GM23338 (cell line): ENCODE data around the gene CYP3A5. TPM values are rescaled to one million over a fixed set of nuclear protein-coding genes. Genes with fewer than 3 reads are reported as not detected.
"Not testable (repeated sequence)": the region's sequence is repeated elsewhere in the genome, so short reads cannot be mapped to it uniquely, and the experiment has no call there.

ENCODE experiments used
- ATAC-seq: fragments of 200-7000 bp; cut with Tn5 transposase; 3 replicates; pipeline ENCODE4 v1.9.1; 2020
- DNase-seq: peaks from one replicate; pipeline ENCODE4 v3.0.0-alpha.2; 2015; ENCODE audit warnings: low spot score
- H2AFZ ChIP-seq: fragments of 200-600 bp; sonication (generic); 2 replicates; pipeline ENCODE4 v1.8.0; 2016; ENCODE audit warnings: antibody characterized with exemption, mild to moderate bottlenecking, moderate library complexity
- H3F3A ChIP-seq: fragments of 200-600 bp; sonication (generic); replicated peaks from 2 replicates; pipeline ENCODE4 v1.8.0; 2017; ENCODE audit warnings: antibody characterized with exemption, mixed run types, low read depth
- H3K27ac ChIP-seq: fragments of 200-600 bp; sonication (generic); 2 replicates; pipeline ENCODE4 v1.6.1; 2016; ENCODE audit warnings: low read depth
- H3K27me3 ChIP-seq: fragments of 200-600 bp; sonication (generic); 2 replicates; pipeline ENCODE4 v1.8.0; 2016; ENCODE audit warnings: mild to moderate bottlenecking, mixed run types, moderate library complexity; ENCODE audit not compliant: insufficient read depth
- H3K36me3 ChIP-seq: fragments of 200-600 bp; sonication (generic); 2 replicates; pipeline ENCODE4 v1.8.0; 2016; ENCODE audit warnings: mild to moderate bottlenecking; ENCODE audit not compliant: insufficient read depth
- H3K4me1 ChIP-seq: fragments of 200-600 bp; sonication (generic); 2 replicates; pipeline ENCODE4 v1.8.0; 2016; ENCODE audit warnings: mild to moderate bottlenecking, moderate library complexity; ENCODE audit not compliant: insufficient read depth
- H3K4me2 ChIP-seq: fragments of 200-600 bp; sonication (generic); 2 replicates; pipeline ENCODE4 v1.7.1; 2017; ENCODE audit warnings: mixed run types
- H3K4me3 ChIP-seq: fragments of 200-600 bp; sonication (generic); 2 replicates; pipeline ENCODE4 v1.6.1; 2016; ENCODE audit warnings: mixed run types
- H3K79me2 ChIP-seq: fragments of 200-600 bp; sonication (generic); replicated peaks from 2 replicates; pipeline ENCODE4 v1.8.0; 2017; ENCODE audit warnings: mild to moderate bottlenecking; ENCODE audit not compliant: insufficient read depth
- H3K9me2 ChIP-seq: fragments of 200-600 bp; sonication (generic); 2 replicates; pipeline ENCODE4 v1.8.0; 2017; ENCODE audit not compliant: insufficient read depth
- H4K20me1 ChIP-seq: fragments of 200-600 bp; sonication (generic); replicated peaks from 2 replicates; pipeline ENCODE4 v1.8.0; 2017; ENCODE audit warnings: mild to moderate bottlenecking; ENCODE audit not compliant: insufficient read depth
- H3K27ac Mint-ChIP-seq: 2 replicates; pipeline ENCODE4 v1.8.0; 2020; ENCODE audit warnings: inconsistent platforms, mild to moderate bottlenecking, moderate library complexity, mixed read lengths
- H3K27me3 Mint-ChIP-seq: 3 replicates; pipeline ENCODE4 v1.8.0; 2022; ENCODE audit warnings: low read depth, mild to moderate bottlenecking, moderate library complexity, mixed read lengths, inconsistent platforms; ENCODE audit not compliant: insufficient read depth, poor library complexity
- H3K36me3 Mint-ChIP-seq: 3 replicates; pipeline ENCODE4 v1.8.0; 2021; ENCODE audit warnings: low read depth, mild to moderate bottlenecking, inconsistent platforms, moderate library complexity, mixed read lengths
- H3K4me1 Mint-ChIP-seq: 3 replicates; pipeline ENCODE4 v1.8.0; 2020; ENCODE audit warnings: mild to moderate bottlenecking, inconsistent platforms, mixed read lengths
- H3K4me3 Mint-ChIP-seq: 3 replicates; pipeline ENCODE4 v1.8.0; 2021; ENCODE audit warnings: moderate library complexity, mild to moderate bottlenecking, inconsistent platforms, mixed read lengths
- H3K9me3 Mint-ChIP-seq: 3 replicates; pipeline ENCODE4 v1.8.0; 2020; ENCODE audit warnings: moderate library complexity, mild to moderate bottlenecking, inconsistent platforms, mixed read lengths
- CREB1 ChIP-seq: fragments of 250-450 bp; sonication (Bioruptor Pico); IDR thresholded peaks from 2 replicates; pipeline ENCODE4 v1.5.0; 2020; ENCODE audit warnings: low read depth, mild to moderate bottlenecking, moderate library complexity
- EZH2 ChIP-seq: fragments of 200-600 bp; sonication (generic); IDR thresholded peaks from one replicate; pipeline ENCODE4 v1.8.0; 2017; ENCODE audit warnings: antibody characterized with exemption, mild to moderate bottlenecking, low read depth; ENCODE audit not compliant: unreplicated experiment
- EZH2phosphoT487 ChIP-seq: fragments of 200-600 bp; sonication (generic); IDR thresholded peaks from one replicate; pipeline ENCODE4 v1.8.1; 2018; ENCODE audit warnings: antibody characterized with exemption; ENCODE audit not compliant: unreplicated experiment
- JUNB ChIP-seq: IDR thresholded peaks from one replicate; pipeline ENCODE4 v1.6.1; 2016; ENCODE audit warnings: antibody characterized with exemption; ENCODE audit not compliant: unreplicated experiment
- NANOG ChIP-seq: IDR thresholded peaks from 2 replicates; pipeline ENCODE4 v1.6.1; 2016; ENCODE audit warnings: antibody characterized with exemption, borderline replicate concordance
- POLR2AphosphoS5 ChIP-seq: IDR thresholded peaks from 2 replicates; pipeline ENCODE4 v1.6.1; 2016; ENCODE audit warnings: antibody characterized with exemption, low read depth
- STAT1 ChIP-seq: IDR thresholded peaks from one replicate; pipeline ENCODE4 v1.6.1; 2016; ENCODE audit warnings: antibody characterized with exemption; ENCODE audit not compliant: unreplicated experiment
- ZNF114 ChIP-seq: fragments of 250-450 bp; sonication (Bioruptor Pico); IDR thresholded peaks from 2 replicates; pipeline ENCODE4 v1.5.0; 2020; ENCODE audit warnings: mild to moderate bottlenecking, moderate library complexity
- ZNF331 ChIP-seq: fragments of 250-450 bp; sonication (Bioruptor Pico); IDR thresholded peaks from 2 replicates; pipeline ENCODE4 v1.5.0; 2020; ENCODE audit warnings: low read depth, mild to moderate bottlenecking, moderate library complexity
- polyA plus RNA-seq: library from polyadenylated mRNA; unstranded; fragments of >200 nt; fragmentation: Nextera tagmentation; extraction: Ambion mirVana; gene quantifications from 2 replicates; pipeline ENCODE4 v1.2.1, GENCODE V29; 2016
- total RNA-seq: library from RNA; depleted of rRNA; stranded (reverse); fragments of >200 nt; shearing (Covaris generic); gene quantifications from 2 replicates; pipeline ENCODE4 v1.2.3, GENCODE V29; 2014
- TF ChIP-seq, protein P1 (sequence below), 2 experiments: fragments of 200-600 bp in 1 of 2; sonication (generic) in 1 of 2; conservative IDR thresholded peaks; 2 replicates each; pipeline versions ENCODE4 v1.5.1 to v1.6.1; 2016 to 2017; ENCODE audit warnings: antibody characterized with exemption in 2 of 2, low read depth in 2 of 2, mild to moderate bottlenecking in 2 of 2, moderate library complexity in 1 of 2
- TF ChIP-seq, protein P2 (sequence below): IDR thresholded peaks from 2 replicates; pipeline ENCODE4 v1.6.1; 2016; ENCODE audit warnings: antibody characterized with exemption
- TF ChIP-seq, protein P3 (sequence below): IDR thresholded peaks from one replicate; pipeline ENCODE4 v1.6.1; 2018; ENCODE audit warnings: antibody characterized with exemption; ENCODE audit not compliant: unreplicated experiment

CYP3A5 gene
- total and polyA plus RNA-seq, 2 experiments from 2014 or later = 1.2 TPM; not detected in 1

DNA sequence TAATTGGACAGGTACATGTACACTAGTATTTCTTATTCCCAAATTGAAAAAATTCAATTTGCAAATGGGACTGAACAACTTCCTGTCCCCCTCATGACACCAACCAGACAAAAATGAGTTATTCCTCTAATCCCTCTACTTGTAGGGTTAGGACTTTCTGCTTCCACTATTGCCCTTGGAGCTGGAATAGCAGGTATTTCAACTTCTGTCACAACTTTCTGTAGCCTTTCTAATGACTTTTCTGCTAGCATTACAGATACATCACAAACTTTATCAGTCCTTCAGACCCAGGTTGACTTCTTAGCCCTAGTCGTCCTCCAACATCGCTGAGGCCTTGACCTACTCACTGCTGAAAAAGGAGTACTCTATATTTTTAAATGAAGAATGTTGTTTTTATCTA lies 48.8 kb upstream of the CYP3A5 start (continued):
- TF ChIP-seq, protein P1, sequence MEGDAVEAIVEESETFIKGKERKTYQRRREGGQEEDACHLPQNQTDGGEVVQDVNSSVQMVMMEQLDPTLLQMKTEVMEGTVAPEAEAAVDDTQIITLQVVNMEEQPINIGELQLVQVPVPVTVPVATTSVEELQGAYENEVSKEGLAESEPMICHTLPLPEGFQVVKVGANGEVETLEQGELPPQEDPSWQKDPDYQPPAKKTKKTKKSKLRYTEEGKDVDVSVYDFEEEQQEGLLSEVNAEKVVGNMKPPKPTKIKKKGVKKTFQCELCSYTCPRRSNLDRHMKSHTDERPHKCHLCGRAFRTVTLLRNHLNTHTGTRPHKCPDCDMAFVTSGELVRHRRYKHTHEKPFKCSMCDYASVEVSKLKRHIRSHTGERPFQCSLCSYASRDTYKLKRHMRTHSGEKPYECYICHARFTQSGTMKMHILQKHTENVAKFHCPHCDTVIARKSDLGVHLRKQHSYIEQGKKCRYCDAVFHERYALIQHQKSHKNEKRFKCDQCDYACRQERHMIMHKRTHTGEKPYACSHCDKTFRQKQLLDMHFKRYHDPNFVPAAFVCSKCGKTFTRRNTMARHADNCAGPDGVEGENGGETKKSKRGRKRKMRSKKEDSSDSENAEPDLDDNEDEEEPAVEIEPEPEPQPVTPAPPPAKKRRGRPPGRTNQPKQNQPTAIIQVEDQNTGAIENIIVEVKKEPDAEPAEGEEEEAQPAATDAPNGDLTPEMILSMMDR (conservative IDR thresholded peaks at IDR 0.05; ENCODE audit: low read depth in 2 of 2) = no peak
- no peak for TF ChIP-seq EZH2phosphoT487
- no peak for TF ChIP-seq POLR2AphosphoS5
- no peak for TF ChIP-seq NANOG
- TF ChIP-seq, protein P2, sequence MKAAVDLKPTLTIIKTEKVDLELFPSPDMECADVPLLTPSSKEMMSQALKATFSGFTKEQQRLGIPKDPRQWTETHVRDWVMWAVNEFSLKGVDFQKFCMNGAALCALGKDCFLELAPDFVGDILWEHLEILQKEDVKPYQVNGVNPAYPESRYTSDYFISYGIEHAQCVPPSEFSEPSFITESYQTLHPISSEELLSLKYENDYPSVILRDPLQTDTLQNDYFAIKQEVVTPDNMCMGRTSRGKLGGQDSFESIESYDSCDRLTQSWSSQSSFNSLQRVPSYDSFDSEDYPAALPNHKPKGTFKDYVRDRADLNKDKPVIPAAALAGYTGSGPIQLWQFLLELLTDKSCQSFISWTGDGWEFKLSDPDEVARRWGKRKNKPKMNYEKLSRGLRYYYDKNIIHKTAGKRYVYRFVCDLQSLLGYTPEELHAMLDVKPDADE = no peak

DNA sequence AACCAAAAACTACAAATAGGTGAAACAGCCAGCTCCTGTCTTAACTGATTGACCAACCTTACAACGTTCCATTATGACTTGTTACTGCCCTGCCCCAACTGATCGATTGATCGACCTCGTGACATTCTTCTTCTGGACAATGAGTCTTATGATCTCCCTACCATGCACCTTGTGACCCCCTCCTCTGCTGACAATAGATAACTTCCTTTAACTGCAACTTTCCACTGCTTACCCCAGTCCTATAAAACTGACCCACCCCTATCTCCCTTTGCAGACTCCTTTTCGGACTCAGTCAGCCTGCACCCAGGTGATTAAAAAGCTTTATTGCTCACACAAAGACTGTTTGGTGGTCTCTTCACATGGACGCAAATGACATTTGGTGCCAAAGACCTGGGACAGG lies 43.4 kb upstream of the CYP3A5 start:
- H3K4me1 ChIP-seq, H3K27me3 ChIP-seq, H3K4me1 Mint-ChIP-seq, ATAC-seq, DNase-seq, H3K27ac Mint-ChIP-seq, H3K36me3 ChIP-seq, H3F3A ChIP-seq, H4K20me1 ChIP-seq, H3K9me3 Mint-ChIP-seq, H3K9me2 ChIP-seq, H3K4me2 ChIP-seq, H3K79me2 ChIP-seq, H2AFZ ChIP-seq, H3K27ac ChIP-seq, H3K4me3 ChIP-seq, H3K36me3 Mint-ChIP-seq, H3K4me3 Mint-ChIP-seq, H3K27me3 Mint-ChIP-seq: not testable (repeated sequence)

DNA sequence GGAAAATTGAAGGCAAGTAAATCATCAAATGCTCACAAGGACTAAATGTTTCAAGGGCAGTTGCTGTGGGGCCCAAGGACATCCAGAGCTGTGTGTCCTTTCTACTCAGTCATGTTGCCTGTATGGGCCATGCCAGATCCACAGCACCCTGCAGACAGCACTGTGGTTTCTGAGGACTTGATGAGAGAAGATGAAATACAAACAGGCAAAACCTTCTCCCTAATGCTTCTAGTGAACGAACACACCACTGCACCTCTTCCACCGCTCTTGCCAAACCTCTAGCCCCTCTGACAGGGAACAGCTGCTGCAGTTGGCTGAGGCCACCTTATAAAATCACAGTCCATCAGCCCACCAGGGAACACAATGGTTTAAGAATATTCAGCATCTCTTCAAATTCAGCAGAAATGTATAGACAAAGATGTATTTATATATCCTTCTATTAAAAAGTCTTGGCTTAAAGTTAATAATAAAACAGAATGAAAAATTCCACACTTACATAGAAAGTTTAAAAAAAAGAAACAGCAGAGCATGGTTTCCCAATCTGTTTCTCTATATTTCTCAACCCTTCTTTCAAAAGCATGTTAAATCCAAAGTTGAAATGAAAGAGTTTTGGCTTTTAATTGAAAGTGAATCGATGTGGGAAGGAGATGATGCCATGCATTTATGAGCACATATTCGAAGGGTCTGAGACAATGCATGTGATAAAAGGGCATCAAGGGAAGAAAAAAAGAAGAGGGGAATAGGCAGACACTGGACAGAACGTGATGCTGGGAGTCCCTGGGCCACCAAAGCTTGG lies 41.2 kb upstream of the CYP3A5 start:
- no peak overlapping the region for H3K4me3 Mint-ChIP-seq
- Histone ChIP-seq H3K27me3 (no peaks in the 10 kb centered on the region), H3F3A (no peaks in the 10 kb centered on the region), H4K20me1 (no peaks in the 10 kb centered on the region), H2AFZ (no peak overlapping the region), H3K36me3 (no peaks in the 10 kb centered on the region), H3K79me2 (no peaks in the 10 kb centered on the region), H3K9me2 (no peaks in the 10 kb centered on the region; the same call in 1 of the 2 replicates), H3K27ac (no peak overlapping the region), H3K4me1 (no peaks in the 10 kb centered on the region), H3K4me2 (no peak overlapping the region), H3K4me3 (no peak overlapping the region)
- no peak for DNase-seq
- no peaks in the 10 kb centered on the region for H3K36me3 Mint-ChIP-seq
- H3K4me1 Mint-ChIP-seq = no peaks in the 10 kb centered on the region
- no peak for ATAC-seq
- H3K27ac Mint-ChIP-seq = no peak overlapping the region
- no peaks in the 10 kb centered on the region; the same call in 2 of the 3 replicates for H3K9me3 Mint-ChIP-seq
- H3K27me3 Mint-ChIP-seq = no peaks in the 10 kb centered on the region
- no peak for TF ChIP-seq EZH2
- TF ChIP-seq JUNB = no peak
- TF ChIP-seq EZH2phosphoT487 = no peak
- TF ChIP-seq ZNF331 (CRISPR knock-in tag) = no peak
- no peak for TF ChIP-seq ZNF114 (CRISPR knock-in tag)
- TF ChIP-seq, protein P1 (conservative IDR thresholded peaks at IDR 0.05; ENCODE audit: low read depth in 2 of 2) = no peak
- TF ChIP-seq POLR2AphosphoS5 = no peak
- TF ChIP-seq, protein P2 = no peak
- no peak for TF ChIP-seq STAT1
- no peak for TF ChIP-seq CREB1 (CRISPR knock-in tag)
- TF ChIP-seq, protein P3, sequence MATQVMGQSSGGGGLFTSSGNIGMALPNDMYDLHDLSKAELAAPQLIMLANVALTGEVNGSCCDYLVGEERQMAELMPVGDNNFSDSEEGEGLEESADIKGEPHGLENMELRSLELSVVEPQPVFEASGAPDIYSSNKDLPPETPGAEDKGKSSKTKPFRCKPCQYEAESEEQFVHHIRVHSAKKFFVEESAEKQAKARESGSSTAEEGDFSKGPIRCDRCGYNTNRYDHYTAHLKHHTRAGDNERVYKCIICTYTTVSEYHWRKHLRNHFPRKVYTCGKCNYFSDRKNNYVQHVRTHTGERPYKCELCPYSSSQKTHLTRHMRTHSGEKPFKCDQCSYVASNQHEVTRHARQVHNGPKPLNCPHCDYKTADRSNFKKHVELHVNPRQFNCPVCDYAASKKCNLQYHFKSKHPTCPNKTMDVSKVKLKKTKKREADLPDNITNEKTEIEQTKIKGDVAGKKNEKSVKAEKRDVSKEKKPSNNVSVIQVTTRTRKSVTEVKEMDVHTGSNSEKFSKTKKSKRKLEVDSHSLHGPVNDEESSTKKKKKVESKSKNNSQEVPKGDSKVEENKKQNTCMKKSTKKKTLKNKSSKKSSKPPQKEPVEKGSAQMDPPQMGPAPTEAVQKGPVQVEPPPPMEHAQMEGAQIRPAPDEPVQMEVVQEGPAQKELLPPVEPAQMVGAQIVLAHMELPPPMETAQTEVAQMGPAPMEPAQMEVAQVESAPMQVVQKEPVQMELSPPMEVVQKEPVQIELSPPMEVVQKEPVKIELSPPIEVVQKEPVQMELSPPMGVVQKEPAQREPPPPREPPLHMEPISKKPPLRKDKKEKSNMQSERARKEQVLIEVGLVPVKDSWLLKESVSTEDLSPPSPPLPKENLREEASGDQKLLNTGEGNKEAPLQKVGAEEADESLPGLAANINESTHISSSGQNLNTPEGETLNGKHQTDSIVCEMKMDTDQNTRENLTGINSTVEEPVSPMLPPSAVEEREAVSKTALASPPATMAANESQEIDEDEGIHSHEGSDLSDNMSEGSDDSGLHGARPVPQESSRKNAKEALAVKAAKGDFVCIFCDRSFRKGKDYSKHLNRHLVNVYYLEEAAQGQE = no peak
